Right lobe of liver (tissue), 6 donors: Measurements from ENCODE around the gene CLEC16A. TPM values are rescaled to one million over a fixed set of nuclear protein-coding genes. Genes with fewer than 3 reads are reported as not detected.

Experiments used
- ATAC-seq, 4 donors: fragments of 200-7000 bp; cut with Tn5 transposase; one replicate each; pipeline ENCODE4 v1.9.1; 2020; ENCODE audit warnings: mild to moderate bottlenecking in 4 of 4, moderate library complexity in 4 of 4
- DNase-seq, 3 donors: peaks; one replicate each; pipeline ENCODE4 v3.0.0-alpha.2; 2020
- H3K27ac ChIP-seq, 3 donors: fragments of 200-600 bp; one replicate each; pipeline ENCODE4 v1.8.0; 2022
- H3K27me3 ChIP-seq, 2 donors: fragments of 200-600 bp; one replicate each; pipeline ENCODE4 v1.8.0; 2022
- H3K36me3 ChIP-seq, 4 donors: fragments of 200-600 bp; sonication (generic) in 1 of 4; one replicate each; pipeline versions ENCODE4 v1.5.1 to v1.8.0; 2017 to 2022; ENCODE audit warnings: control low read depth in 1 of 4
- H3K4me1 ChIP-seq, 4 donors: fragments of 200-600 bp; sonication (generic) in 1 of 4; one replicate each; pipeline versions ENCODE4 v1.5.1 to v1.8.0; 2017 to 2022; ENCODE audit warnings: control low read depth in 1 of 4
- H3K4me3 ChIP-seq, 3 donors: fragments of 200-600 bp; one replicate each; pipeline ENCODE4 v1.8.0; 2022
- H3K9me3 ChIP-seq, 4 donors: fragments of 200-600 bp; sonication (generic) in 1 of 4; one replicate each; pipeline versions ENCODE4 v1.5.1 to v1.8.0; 2017 to 2022; ENCODE audit warnings: control low read depth in 1 of 4
- CTCF ChIP-seq, 4 donors: fragments of 200-600 bp in 3 of 4; fragments of 450-650 bp in 1 of 4; IDR thresholded peaks; one replicate each; pipeline versions ENCODE4 v1.5.1 to v1.8.0; 2016 to 2022; ENCODE audit warnings: antibody characterized with exemption in 4 of 4, mild to moderate bottlenecking in 2 of 4
- POLR2A ChIP-seq: fragments of 450-650 bp; IDR thresholded peaks from one replicate; pipeline ENCODE4 v1.6.1; 2017; ENCODE audit warnings: antibody characterized with exemption, mild to moderate bottlenecking
- WGBS: methylation state at CpG from one replicate; pipeline ENCODE4 v1.1.6; 2018; ENCODE audit warnings: low coverage, low lambda C conversion rate; ENCODE audit not compliant: insufficient coverage; ENCODE audit errors: missing lambda C conversion rate; 5-methylcytosine and 5-hydroxymethylcytosine counted together
- intact Hi-C, 2 donors: fragments of 100-400 bp; cut with DNase I; formaldehyde crosslinking; loops; one replicate each; pipeline versions ENCODE4 v1.11.2 to v1.14.1; 2022
- total RNA-seq, 6 experiments: library from RNA; depleted of rRNA in 2 of 6; stranded (reverse); fragments of >200 nt in 2 of 6; fragmentation: NEBNext Ultra II Directional in 3 of 6; extraction: Animal tissue kit (Norgen Biotek cat#: 25700) in 3 of 6; gene quantifications; one replicate each; pipeline versions ENCODE4 v1.1.0 to v1.2.4, GENCODE V29; 2016 to 2023
- donor health status: DM: no; HTN: yes; CAD: no.
- donor health status: DM: no; HTN: no; CAD: no.
- donor health status: DM: no; HTN: no; CAD: no.
- donor health status: DM: no; HTN: yes; CAD: no.
- donor health status: DM: no; HTN: yes; CAD: no.

Gene CLEC16A
- total RNA-seq, 6 experiments from 2014 or later = 15.2 to 25.9 (median 19.8) TPM

GRCh38 chr16:11007714-11008280, 63.4 kb downstream of the CLEC16A start:
- intact Hi-C loops = no loop called here
- H3K4me1 ChIP-seq = no peaks in the 10 kb centered on the region
- no peaks in the 10 kb centered on the region for H3K9me3 ChIP-seq
- no peaks in the 10 kb centered on the region for H3K27me3 ChIP-seq
- WGBS = 93% methylated on average over 7 of the region's 7 CpGs
- H3K27ac ChIP-seq = no peak overlapping the region
- no peak overlapping the region for H3K4me3 ChIP-seq
- H3K36me3 ChIP-seq = peaks cover 0 to 13% (median 5%) of the 10 kb centered on the region in 4 donors
- TF ChIP-seq POLR2A (no peak), CTCF (IDR thresholded peaks at IDR 0.05) (no peak)
- DNase-seq (no peak), ATAC-seq (no peak)

- Histone ChIP-seq H3K4me3 (no peak overlapping the region), H3K27me3 (no peaks in the 10 kb centered on the region), H3K27ac (no peak overlapping the region), H3K36me3 (no peaks in the 10 kb centered on the region), H3K9me3 (no peaks in the 10 kb centered on the region), H3K4me1 (no peaks in the 10 kb centered on the region)
- intact Hi-C loops = no loop called here
- ATAC-seq (no peak), DNase-seq (no peak)
- 95% methylated on average over 4 of the region's 8 CpGs for WGBS
- TF ChIP-seq POLR2A (no peak), CTCF (IDR thresholded peaks at IDR 0.05) (no peak)
Observed at GRCh38 chr16:11009027-11009755, 64.8 kb downstream of the CLEC16A start.

- TF ChIP-seq CTCF (IDR thresholded peaks at IDR 0.05) = no peak
- TF ChIP-seq POLR2A = no peak
- H3K27ac ChIP-seq = no peak overlapping the region
- no peaks in the 10 kb centered on the region for H3K9me3 ChIP-seq
- no peak for ATAC-seq
- no peaks in the 10 kb centered on the region for H3K4me1 ChIP-seq
- no peak for DNase-seq
- no peaks in the 10 kb centered on the region for H3K27me3 ChIP-seq
- intact Hi-C loops = no loop called here
- H3K4me3 ChIP-seq = no peak overlapping the region
- WGBS = 78% methylated on average over 8 of the region's 12 CpGs
- no peaks in the 10 kb centered on the region for H3K36me3 ChIP-seq
Observed at GRCh38 chr16:11010575-11011221, 66.3 kb downstream of the CLEC16A start.

- H3K4me1 ChIP-seq = no peaks in the 10 kb centered on the region
- intact Hi-C loops = no loop called here
- H3K27ac ChIP-seq = no peak overlapping the region
- H3K36me3 ChIP-seq = no peaks in the 10 kb centered on the region
- DNase-seq (no peak), ATAC-seq (no peak)
- H3K27me3 ChIP-seq = no peaks in the 10 kb centered on the region
- WGBS = 100% methylated on average over 1 of the region's 1 CpG
- H3K9me3 ChIP-seq = no peaks in the 10 kb centered on the region
- H3K4me3 ChIP-seq = no peak overlapping the region
- TF ChIP-seq CTCF (IDR thresholded peaks at IDR 0.05) (no peak), POLR2A (no peak)
Observed at GRCh38 chr16:11011326-11011725, 67.0 kb downstream of the CLEC16A start.
